Measurements from ENCODE around the gene FBRSL1.

FBRSL1 gene

GRCh38 chr12:132495629-132496357 lies 5.8 kb downstream of the FBRSL1 start:
- DNase-seq, result no peak

GRCh38 chr12:132496358-132496669 lies 6.4 kb downstream of the FBRSL1 start:
- no peak for DNase-seq

DNA sequence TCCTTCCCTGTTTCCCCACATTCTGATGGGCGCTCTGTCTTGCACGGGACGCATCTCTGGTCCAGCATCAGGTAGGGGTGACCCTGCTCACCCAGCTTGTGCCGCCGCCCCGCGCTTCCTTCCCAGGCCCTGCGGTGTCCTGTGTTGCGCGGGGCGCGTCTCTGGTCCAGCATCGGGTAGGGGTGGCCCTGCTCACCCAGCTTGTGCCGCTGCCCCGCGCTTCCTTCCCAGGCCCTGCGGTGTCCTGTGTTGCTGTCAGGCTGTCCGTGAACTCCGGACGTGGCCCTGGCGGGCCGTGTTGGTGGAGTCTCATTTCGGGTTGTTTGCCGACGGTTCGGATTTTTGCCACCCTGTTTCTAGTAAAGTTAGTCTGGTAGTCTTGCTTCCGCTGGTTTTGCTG lies 6.8 kb downstream of the FBRSL1 start:
- DNase-seq, result no peak

DNA sequence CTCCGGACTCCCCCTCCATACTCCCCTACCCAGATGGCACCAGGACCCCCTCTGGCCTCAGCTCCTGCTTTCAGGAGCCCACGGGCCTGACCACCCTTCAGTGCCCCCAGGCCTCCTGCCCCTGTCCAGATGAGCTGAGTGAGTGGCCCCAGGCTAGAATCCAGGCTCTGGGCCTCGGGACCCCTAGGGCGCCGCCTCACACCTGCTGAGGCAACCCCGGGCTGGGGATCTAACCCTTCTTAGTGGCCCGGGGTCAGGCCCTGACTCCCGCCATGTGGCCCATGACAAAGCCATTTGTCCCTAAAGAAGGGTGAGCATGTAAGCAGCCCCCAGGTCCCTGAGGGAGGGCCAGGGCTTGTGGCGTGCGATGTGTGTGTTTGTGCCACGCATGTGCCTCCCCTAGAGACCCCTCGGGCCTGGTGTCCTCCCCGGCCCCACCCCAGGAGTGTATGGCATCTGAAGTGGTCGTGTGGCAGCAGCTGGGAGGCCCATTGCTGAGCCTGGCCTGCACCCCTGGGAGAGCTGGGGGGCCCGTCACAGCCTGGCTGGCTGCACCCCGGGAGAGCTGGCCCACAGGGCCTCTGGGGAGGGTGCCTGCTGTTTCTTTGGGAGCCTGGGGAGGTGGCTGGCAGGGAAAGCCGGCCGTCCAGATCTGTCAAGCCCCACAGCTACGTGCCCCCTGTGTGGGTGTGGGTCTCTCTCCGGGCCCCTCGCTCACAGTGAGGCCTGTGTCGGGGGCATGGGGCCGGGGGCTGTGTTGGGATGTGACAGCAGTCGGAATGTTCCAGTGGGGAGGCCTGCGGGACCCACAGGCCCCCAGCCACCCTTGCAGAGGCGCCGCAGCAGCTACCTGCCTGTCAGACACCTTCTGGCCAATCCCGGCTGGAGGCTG lies 7.8 kb downstream of the FBRSL1 start:
- no peak for DNase-seq

DNA sequence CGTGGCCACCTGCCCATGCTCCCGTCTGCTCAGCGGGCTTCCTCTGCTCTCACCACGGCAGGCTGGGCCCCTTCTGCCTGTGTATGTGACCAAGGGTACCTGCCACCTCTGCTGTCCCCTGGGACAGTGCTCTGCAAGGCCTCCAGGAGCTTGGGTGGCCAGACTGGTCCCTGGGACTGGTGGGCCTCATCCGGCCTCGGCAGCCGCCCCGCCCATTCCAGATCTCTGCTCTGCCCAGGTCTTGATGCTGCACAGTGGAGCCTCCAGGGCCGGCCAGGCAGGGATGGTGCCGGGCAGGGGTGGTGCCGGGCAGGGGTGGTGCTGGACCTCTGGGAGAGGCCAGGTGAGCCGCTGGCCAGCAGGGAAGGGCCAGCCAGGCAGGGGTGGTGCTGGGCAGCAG lies 9.0 kb downstream of the FBRSL1 start:
- DNase-seq, result no peak

DNA sequence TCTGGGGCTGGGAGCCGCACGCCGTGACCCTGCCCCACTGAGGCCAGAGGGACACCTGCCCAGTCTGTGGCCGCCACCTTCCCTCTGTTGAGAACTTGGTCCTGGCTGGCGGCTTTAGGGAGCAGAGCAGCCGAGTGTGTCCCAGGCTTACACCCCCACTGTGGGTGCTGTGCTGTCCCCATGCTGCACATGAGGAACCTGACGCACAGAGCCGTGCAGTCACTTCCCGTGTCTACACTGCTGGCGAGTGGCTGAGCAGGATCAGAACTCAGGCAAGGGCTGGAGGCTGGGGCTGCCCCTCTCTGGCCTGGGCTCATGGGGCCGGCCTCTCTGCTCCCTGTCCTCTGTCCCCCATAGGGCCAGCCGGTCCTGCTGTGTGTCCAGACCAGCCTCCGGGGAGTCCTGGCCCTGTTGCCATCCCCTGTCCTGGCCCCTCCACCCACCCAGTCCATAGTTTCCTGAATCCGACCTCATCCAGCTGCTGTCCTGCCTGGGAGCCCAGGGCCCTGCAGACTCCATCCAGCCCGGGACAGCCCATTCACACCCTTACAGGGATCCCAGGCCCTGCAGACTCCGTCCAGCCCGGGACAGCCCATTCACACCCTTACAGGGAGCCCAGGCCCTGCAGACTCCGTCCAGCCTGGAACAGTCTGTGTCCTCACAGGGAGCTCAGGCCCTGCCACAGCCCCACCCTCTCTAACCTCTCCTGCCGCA lies 10.3 kb downstream of the FBRSL1 start:
- no peak for DNase-seq

- no peak for DNase-seq
These were observed 10.9 kb downstream of the FBRSL1 start for GRCh38 chr12:132500856-132501180.

GRCh38 chr12:132501204-132501940 lies 11.4 kb downstream of the FBRSL1 start:
- DNase-seq, result no peak

DNA sequence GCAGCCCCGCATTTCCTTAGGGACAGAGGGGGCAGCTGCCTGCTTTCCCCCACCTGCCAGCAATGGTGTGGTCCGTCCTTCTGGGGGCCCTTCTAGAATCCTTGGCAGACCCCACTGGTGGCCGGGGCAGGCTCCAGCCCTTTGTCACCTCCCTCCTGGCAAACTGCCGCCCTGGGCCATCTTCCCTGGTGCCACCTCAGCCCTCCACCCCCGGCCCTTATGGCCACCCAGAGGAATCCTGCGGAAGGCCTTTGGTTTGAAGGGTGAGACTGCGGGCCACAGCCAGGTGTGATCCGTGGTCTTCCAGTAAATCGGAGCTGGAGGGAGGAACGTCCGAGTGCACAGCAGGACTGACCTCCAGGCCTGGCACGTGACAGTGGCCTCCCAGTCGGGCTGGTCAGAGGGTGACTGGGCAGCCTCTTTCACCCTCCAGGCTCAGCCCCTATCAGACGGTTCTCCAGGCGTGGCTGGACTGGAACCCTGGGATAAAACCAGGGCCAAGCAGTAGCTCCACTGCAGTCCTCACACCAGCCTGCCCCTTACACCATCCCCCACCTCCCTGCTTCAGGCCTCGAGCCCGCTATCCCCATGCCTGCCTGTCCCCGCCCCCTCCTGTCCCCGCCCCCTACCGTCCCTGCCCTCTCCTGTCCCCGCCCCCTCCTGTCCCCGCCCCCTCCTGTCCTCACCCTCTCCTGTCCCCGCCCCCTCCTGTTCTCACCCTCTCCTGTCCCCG lies 12.4 kb downstream of the FBRSL1 start:
- peak in 1 of 56 donors; percentile 13 for DNase-seq

- no peak for DNase-seq
These were observed 12.9 kb downstream of the FBRSL1 start for GRCh38 chr12:132502882-132503193.

- no peak for DNase-seq
These were observed 13.8 kb downstream of the FBRSL1 start for GRCh38 chr12:132503618-132504204.

DNA sequence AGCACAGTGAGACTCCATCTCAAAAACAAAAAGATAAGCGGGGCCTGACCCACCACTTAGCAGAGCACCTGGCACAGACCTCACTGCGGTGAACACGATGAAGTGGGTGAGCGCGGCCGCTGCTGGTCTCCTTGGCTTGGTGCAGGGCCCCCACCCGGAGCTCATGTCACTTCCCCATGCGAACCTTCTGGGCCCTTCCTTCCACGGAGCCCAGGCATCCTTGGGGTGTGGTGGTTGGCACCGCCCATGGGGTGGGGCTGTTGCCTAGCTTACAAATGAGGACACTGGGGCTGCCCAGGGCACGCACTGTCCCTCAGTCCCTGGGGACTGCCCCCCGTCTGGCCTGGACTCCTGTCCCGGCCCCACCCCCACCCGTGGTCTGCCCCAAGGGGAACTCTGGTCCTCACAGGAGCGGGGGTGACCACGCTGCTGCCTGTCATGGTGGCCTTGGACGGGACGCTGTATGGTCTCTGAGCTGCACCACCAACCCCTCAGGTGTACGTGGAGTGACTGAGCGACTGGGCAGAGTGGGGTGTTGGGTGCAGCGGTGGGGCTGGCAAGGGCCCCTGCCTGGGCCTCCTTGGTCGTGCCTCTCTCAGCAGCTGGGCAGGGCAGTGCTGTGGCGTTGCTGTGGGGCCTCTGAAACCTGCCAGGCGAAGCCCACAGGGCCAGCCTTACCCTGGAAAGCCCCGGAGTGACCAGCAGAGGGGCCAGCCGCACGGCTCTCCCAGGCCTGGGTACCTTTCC lies 15.3 kb downstream of the FBRSL1 start:
- DNase-seq, result no peak

DNA sequence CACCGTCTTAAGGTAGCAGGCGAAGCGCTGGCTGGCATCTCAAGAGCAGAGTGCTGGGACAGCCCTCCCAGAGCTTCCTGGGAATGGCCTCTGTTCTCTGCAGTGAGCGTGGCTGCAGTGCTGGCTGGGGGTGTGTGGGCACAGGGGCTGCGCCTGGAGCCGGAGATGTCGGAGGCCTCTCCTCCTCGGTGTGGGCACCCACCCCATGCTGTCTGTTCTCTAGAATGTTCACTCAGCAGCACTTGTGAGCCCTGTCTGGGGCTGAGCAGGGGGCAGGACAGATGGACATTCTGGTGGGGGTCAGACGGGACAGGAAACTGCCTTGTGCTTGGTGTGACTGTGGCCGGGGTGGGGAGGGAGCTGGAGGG lies 15.9 kb downstream of the FBRSL1 start:
- no peak for DNase-seq

DNA sequence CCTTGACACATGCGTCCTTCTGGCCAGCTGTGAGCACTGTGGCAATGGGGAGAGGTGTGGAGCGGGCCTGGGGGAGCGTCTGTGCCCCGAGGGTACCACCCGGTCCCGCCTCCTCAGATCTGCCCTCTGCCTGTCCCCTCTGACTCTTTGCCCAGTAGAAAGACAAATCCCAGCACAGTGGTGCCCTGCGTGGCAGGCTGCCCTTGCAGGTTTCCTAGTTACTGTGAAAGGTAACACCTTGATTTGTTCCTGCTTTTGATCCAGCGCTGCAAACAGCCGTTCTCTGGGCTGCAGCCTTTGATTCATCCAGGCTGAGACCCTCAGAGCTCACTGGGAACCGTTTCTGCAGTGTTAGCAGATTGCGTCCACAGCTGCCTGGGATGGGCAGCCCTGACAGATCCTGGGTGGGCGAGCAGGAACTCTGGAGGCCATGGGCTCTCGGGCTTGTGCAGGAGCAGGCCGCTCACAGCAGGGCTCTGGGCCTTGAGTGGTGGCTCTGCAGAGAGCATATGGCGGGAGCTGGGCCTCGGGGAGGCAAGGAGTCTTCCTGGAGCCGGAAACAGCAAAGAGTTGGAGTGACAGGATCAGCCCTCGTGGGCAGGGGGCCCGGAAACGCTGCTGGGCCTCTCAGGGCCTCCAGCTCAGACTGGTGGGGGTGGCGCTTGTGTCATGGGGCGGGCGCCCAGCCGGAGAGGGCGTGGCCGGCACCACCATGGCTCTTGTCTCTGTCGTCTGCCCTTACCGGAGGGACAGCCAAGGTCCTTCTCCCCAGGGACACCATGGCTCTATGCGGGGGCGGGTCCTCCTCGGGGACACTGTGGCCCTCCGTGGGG lies 16.6 kb downstream of the FBRSL1 start:
- DNase-seq, result peak in 42 of 56 donors; percentile 8 to 84 (median 34)

DNA sequence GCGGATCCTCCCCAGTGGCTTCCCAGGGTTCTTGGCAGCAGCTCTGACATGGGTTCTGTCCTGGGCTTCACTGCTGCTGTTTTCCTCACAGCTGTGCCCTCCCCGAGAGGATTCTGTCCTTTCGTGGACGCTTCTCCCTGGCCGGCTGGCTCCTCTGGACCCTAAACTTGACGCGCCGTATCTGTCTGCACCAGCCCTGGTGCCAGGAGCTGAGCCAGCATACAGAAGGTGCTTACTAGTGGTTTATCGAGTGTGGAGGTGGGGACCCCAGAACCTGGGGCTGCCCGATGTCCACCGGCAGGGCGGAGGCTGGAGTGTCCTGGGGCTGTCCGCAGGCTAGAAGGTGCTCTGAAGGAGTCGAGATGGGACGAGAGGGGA lies 17.2 kb downstream of the FBRSL1 start:
- DNase-seq, result no peak

DNA sequence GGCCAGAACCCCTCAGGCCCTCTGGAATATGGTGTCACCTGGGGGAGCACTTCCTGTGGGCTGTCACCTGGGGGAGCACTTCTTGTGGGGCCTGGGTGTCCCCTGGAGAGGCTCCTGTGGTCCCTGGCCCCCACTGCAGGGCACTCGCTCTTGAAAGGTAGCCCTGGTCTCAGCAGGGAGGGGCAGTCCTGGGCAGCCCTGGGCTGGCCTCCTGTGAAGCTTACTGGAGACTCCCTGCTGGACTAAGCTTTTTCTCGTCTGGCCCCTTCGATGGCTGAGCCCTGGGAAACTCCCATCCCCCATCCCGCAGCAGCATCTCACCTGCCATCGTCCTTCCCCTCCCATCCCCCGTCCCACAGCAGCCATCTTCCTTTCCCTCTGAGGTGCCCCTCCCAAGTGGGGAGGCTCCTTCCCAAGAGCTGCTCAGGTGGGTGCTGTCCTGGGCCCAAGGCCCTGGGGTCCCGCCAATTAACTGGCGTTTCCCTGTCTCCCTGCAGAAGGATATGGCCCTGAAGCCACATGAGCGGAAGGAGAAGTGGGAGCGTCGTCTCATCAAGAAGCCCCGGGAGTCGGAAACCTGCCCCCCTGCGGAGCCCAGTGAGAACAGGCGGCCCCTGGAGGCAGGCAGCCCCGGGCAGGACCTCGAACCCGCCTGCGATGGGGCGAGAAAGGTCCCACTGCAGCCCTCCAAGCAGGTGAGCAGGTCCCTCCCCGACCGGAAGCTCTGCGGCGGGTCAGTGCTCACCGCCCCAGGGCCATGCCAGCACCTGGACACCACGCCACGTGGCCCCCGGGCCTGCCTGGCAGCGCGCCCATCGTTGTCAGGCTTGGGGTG lies 17.9 kb downstream of the FBRSL1 start:
- no peak for DNase-seq

- DNase-seq, result no peak
These were observed 18.5 kb downstream of the FBRSL1 start for GRCh38 chr12:132508491-132508740.
